TTC549 (cell line): ENCODE data around the gene SIMC1.

Experiments used
- FAIRE-seq: peaks from 2 replicates; lab custom pipeline; 2012; peaks lifted over from hg19 to GRCh38; lab: Jason Lieb, UNC

Gene SIMC1

GRCh38 chr5:176389135-176390123 lies 151.2 kb downstream of the SIMC1 start:
- FAIRE-seq: no peak

DNA sequence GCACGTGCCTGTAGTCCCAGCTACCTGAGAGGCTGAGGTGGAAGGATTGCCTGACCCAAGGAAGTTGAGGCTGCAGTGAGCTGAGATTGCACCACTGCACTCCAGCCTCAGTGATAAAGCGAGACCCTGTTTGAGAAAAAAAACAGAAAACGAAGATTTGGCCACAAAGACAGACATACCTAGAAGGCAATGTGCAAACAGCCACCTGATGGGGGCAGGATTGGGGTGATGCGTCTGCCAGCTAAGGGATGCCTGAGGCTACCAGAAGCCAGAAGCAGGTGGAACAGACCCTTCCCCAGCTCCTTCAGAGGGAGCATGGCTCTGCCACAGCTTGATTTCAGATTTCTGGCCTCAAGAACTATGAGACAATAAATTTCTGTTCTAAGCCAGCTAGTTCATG lies 153.3 kb downstream of the SIMC1 start:
- no peak for FAIRE-seq

- no peak for FAIRE-seq
These were observed 153.8 kb downstream of the SIMC1 start for GRCh38 chr5:176391999-176392398.

GRCh38 chr5:176392526-176392925 lies 154.3 kb downstream of the SIMC1 start:
- FAIRE-seq: no peak

- no peak for FAIRE-seq
These were observed 155.9 kb downstream of the SIMC1 start for GRCh38 chr5:176394096-176394495.

DNA sequence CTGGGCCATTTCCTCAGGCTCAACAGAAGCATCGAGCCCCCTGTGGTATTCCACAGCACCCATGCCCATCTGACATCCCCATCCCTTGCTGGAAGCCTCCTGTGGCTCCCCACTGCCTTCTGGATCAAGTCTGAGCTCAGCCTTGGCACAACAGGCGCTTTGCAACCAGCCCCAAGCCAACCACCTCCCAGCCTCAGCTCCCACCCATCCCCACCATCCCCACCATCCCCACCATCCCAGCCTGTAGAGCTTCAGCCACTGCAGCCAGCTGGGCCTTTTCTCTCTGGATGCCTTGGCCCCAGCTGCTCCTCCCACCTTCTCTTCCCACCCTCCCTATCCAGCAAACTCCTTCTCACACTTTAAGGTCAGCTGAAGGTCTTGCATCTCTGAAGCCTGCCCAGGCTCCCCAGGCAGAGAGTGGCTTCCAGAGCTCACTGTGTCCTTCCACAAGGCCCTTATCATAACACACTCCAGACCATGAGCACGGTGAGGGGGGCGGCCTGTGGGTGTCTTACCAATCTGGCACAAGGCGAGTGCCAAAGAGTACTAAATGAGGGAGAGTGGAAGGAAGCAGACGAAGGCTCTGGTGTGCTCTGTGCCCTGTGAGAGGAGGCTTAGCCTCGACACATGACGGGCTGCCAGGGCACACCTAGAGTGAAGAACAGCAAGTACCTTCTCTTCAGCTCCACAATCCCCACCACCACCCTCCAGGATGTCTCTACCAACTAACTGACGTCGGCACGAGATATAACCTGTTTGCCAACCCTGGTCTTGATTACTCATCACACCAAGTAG lies 156.9 kb downstream of the SIMC1 start:
- no peak for FAIRE-seq
